ENCODE data around the gene OCA2. TPM values are rescaled to one million over a fixed set of nuclear protein-coding genes. Genes with fewer than 3 reads are reported as not detected.

Gene OCA2
- total RNA-seq, 1 donor from 2014 or later: 1.2 TPM

DNA sequence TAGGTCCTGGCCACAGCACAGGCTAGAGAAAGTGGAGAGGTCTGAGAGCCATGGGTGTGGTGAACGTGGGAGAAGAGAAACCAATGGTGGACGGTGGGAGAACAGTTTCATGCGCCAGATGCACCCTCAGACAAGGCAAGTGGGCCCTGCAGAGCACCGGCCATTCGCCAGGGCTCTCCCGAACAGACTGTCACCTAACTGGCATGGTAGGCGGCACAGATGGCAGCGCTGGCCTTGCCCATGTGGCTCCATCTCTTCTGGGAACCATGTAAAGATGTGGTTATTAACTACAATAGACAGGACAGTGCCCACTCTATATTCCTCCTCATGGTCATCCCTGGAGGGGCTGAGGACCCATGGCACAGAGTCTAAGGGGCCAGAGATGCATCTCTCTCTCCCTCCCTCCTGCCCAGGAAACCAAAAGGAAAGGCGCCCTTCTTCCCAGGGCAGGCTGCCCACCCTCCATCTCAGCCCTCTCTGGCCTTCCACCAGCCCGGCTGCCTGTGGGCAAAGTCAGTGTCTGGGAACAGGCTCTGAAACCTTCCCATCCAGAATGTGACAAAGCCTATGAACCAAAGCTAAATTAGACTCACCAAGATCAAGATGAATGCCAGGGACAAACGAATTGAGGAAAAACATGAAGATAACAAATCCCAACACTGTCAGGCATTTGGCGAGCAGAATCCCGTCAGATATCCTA, 147.8 kb downstream of the OCA2 start:
- Mint-ChIP-seq H3K27me3 (ENCODE audit: unreplicated experiment) (no peaks in the 10 kb centered on the region), H3K4me3 (ENCODE audit: unreplicated experiment) (no peak overlapping the region)

DNA sequence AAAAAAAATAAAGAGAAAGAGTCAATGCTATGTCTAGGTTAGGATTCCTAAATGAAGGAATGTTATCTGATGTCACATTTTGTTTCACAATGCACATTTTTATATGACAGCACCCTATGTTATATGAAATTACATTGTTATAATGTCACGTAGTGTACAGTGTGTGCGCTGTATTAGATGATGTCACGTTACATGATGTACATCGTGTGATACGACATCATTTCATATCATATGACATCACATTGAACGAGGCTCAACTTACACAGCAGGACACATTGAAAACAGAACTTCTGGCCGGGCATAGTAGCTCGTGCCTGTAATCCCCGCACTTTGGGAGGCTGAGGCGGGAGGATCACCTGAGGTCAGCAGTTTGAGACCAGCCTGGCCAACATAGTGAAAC, 150.0 kb downstream of the OCA2 start:
- DNase-seq (ENCODE audit: extremely low spot score, unreplicated experiment): no peak
- Mint-ChIP-seq H3K36me3 (ENCODE audit: unreplicated experiment) (no peaks in the 10 kb centered on the region), H3K27me3 (ENCODE audit: unreplicated experiment) (no peaks in the 10 kb centered on the region), H3K27ac (ENCODE audit: unreplicated experiment) (no peak overlapping the region), H3K4me3 (ENCODE audit: unreplicated experiment) (no peak overlapping the region), H3K9me3 (ENCODE audit: unreplicated experiment) (no peaks in the 10 kb centered on the region), H3K4me1 (ENCODE audit: unreplicated experiment) (no peaks in the 10 kb centered on the region)
- TF ChIP-seq, protein P1, sequence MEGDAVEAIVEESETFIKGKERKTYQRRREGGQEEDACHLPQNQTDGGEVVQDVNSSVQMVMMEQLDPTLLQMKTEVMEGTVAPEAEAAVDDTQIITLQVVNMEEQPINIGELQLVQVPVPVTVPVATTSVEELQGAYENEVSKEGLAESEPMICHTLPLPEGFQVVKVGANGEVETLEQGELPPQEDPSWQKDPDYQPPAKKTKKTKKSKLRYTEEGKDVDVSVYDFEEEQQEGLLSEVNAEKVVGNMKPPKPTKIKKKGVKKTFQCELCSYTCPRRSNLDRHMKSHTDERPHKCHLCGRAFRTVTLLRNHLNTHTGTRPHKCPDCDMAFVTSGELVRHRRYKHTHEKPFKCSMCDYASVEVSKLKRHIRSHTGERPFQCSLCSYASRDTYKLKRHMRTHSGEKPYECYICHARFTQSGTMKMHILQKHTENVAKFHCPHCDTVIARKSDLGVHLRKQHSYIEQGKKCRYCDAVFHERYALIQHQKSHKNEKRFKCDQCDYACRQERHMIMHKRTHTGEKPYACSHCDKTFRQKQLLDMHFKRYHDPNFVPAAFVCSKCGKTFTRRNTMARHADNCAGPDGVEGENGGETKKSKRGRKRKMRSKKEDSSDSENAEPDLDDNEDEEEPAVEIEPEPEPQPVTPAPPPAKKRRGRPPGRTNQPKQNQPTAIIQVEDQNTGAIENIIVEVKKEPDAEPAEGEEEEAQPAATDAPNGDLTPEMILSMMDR (IDR thresholded peaks at IDR 0.05): no peak

More for the DNA sequence above, 147.8 kb downstream of the OCA2 start:
- no peaks in the 10 kb centered on the region for H3K36me3 Mint-ChIP-seq (ENCODE audit: unreplicated experiment)
- no peak overlapping the region for H3K27ac Mint-ChIP-seq (ENCODE audit: unreplicated experiment)
- no peaks in the 10 kb centered on the region for H3K4me1 Mint-ChIP-seq (ENCODE audit: unreplicated experiment)
- TF ChIP-seq, protein P1 (IDR thresholded peaks at IDR 0.05): no peak
- no peak for DNase-seq (ENCODE audit: extremely low spot score, unreplicated experiment)
- H3K9me3 Mint-ChIP-seq (ENCODE audit: unreplicated experiment): no peaks in the 10 kb centered on the region

DNA sequence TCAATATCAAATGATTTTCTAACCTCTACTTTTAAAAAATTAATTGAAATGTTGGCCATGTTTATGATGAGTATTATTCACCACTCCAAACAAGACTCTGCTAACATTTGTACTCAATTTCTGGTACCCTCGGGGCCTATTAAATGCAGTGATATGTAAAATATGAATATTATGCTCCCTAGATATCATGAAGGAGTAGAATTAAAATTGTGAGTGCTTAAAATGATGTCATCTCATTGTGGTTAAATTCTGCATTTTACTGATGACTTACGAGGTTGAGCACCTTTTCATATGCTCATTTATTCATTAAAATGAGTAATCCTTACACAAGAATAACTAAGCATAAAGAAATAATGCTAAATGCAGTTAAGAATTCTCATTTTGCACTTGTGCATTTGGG, 159.9 kb downstream of the OCA2 start:
- TF ChIP-seq, protein P1 (IDR thresholded peaks at IDR 0.05): no peak
- DNase-seq (ENCODE audit: extremely low spot score, unreplicated experiment): no peak
- Mint-ChIP-seq H3K36me3 (ENCODE audit: unreplicated experiment) (no peaks in the 10 kb centered on the region), H3K4me1 (ENCODE audit: unreplicated experiment) (no peaks in the 10 kb centered on the region), H3K4me3 (ENCODE audit: unreplicated experiment) (no peak overlapping the region), H3K27me3 (ENCODE audit: unreplicated experiment) (peaks cover 2% of the 10 kb centered on the region), H3K9me3 (ENCODE audit: unreplicated experiment) (no peaks in the 10 kb centered on the region), H3K27ac (ENCODE audit: unreplicated experiment) (no peak overlapping the region)

DNA sequence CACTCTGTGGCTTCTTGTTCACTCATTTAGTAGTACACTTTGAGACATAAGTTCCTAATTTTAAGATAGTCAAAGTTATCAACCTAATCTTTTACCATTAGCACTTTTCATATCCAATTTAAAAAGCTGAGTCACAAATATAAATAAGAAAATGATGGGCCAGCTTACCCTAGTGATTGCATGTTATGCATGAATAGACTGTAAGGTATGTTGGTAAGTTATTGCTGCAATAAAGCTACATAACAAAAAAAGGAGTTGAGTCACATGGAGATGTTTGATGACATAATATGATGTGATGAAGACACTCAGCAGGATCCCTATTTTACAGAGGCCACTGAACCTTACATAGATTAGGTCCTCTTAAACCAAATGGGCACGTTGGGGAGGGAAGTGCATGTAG, 161.3 kb downstream of the OCA2 start:
- Mint-ChIP-seq H3K27ac (ENCODE audit: unreplicated experiment) (no peak overlapping the region), H3K36me3 (ENCODE audit: unreplicated experiment) (no peaks in the 10 kb centered on the region), H3K9me3 (ENCODE audit: unreplicated experiment) (peaks cover 8% of the 10 kb centered on the region), H3K4me1 (ENCODE audit: unreplicated experiment) (no peaks in the 10 kb centered on the region), H3K4me3 (ENCODE audit: unreplicated experiment) (no peak overlapping the region), H3K27me3 (ENCODE audit: unreplicated experiment) (peaks cover 2% of the 10 kb centered on the region)
- TF ChIP-seq, protein P1 (IDR thresholded peaks at IDR 0.05): no peak
- no peak for DNase-seq (ENCODE audit: extremely low spot score, unreplicated experiment)

DNA sequence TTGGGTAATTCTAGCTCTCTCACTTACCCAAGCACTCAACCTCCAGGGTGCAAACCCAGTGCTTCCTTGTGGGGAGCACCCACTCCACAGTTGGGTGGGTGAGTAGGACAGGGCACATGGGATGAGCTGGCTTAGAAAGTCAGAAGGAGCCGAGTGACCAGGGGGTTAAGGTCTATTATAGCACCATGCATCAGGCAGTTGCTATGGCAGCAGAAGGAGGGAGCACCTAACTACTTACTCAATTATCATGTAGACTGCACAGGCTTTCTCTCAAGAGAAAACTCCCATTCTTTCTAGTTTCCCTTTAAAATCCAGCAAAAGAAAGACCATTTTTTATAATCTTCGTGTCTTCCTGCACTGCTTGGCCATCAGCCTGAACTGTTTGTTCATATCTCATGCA, 163.0 kb downstream of the OCA2 start:
- DNase-seq (ENCODE audit: extremely low spot score, unreplicated experiment): no peak
- no peaks in the 10 kb centered on the region for H3K36me3 Mint-ChIP-seq (ENCODE audit: unreplicated experiment)
- TF ChIP-seq, protein P1 (IDR thresholded peaks at IDR 0.05): no peak
- peaks cover 2% of the 10 kb centered on the region for H3K27me3 Mint-ChIP-seq (ENCODE audit: unreplicated experiment)
- H3K4me1 Mint-ChIP-seq (ENCODE audit: unreplicated experiment): no peaks in the 10 kb centered on the region
- peaks cover 20% of the 10 kb centered on the region for H3K9me3 Mint-ChIP-seq (ENCODE audit: unreplicated experiment)
- no peak overlapping the region for H3K4me3 Mint-ChIP-seq (ENCODE audit: unreplicated experiment)
- H3K27ac Mint-ChIP-seq (ENCODE audit: unreplicated experiment): no peak overlapping the region
